Measurements from ENCODE around the gene PRPF18. TPM values are rescaled to one million over a fixed set of nuclear protein-coding genes. Genes with fewer than 3 reads are reported as not detected.

PRPF18 gene
- total RNA-seq, 1 experiment from 2014 or later: 16.7 TPM

DNA sequence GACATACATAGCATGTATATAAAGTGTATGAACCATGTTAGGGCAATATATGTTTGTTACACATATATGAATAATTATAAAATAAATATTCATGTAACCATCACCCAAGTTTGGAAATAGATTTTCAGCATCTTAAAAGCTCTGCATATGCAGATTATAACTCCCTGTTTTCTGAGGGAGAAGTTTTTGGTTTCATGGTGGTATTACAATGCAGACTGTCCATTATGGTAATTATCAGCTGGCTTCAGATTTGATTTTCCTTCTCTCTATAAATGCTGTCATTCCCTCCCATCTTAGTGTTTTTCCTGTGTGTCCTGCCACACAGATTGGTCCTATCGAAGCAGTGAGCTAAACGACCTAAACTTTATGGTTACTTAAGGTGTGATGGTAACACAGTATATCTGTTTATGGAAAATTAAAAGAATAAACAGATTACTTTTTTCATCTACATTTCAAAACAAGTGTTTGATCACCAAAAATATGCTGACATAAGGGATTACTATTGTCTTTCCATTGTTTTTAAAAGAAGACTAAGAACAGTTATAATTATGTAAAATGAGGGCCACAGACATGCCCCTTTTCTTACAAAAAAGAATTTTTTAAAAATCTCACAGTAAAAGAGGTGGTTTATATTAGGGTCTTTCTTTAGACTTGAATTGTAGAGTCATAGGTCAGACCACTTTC lies 17.7 kb downstream of the PRPF18 start:
- DNase-seq (ENCODE audit: low read depth): no peak

DNA sequence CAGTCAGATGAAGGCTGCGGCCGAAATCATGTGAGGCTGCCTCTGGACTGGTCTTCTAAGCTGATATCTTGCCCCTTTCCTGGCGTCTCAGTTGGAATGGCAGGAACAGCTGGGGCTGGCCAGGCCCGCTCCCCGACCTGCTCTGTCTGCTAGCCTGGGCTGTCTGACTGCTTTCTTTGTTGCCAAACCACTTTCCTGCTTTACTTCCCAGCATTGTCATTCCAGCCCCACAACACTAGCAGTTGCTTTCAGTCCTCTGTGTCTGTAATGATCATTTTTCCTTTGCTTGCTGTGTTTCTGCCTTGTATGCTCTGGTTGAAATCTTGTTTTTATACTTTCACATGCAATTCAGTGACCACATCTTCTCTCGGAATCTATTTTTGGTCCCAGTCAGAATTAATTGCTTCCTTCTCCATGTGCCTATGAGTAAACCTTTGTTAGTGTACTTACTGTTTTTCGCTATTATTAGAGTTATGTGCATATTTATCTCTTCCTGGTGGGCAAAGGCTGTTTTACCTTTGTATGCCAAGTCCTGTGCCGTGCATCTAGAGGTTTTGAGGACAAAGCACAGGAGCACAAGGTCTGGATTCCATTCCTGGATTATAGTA lies 21.6 kb downstream of the PRPF18 start:
- DNase-seq (ENCODE audit: low read depth): no peak

DNA sequence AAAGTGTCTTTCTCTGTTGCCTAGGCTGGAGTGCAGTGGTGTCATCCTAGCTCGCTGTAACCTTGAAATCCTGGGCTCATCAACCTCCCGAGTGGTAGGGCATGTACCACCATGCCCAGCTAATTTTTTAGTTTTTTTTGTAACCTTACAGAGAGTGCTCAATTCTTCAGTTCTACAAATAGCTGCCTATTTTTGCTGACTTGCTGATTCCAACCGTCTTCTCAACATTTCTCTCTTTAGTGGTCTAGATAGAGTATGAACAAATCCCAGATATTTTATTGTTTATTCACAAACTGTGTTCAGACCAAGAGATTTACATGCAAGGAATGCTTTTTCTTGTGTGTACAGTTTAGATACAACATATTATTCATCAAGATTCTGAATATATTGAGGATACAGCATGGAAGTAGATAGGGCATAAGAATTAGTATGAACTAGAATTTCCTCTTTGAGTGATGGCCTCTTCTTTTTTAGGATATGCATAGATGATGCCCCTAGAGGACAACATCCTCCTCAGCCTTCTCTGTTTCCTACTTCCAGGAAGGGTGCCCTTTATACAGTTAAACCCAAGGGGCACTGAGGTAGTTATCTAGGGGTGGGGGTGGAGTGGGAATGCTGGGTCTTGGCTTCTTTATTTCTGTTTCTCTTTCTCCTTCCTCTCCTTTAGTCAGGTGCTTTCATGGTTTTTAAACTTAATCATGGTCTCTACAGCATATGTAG lies 26.0 kb downstream of the PRPF18 start:
- DNase-seq (ENCODE audit: low read depth): no peak

DNA sequence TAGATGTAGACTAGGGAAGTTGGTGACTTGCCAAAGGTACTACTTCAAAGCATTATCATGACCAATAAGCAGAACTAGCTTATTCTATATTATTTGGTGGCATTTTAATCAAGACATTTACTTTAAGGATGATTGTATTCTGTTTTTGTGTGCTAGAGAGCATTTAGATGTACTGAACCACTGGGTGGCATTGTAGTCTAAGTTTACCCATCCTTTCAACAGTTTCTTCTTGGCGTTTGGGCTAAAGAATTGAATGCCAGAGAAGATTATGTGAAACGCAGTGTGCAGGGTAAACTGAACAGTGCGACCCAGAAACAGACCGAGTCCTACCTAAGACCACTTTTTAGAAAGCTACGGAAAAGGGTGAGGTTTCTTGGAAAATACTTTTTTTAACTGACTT lies 26.8 kb downstream of the PRPF18 start:
- peak; percentile 45 for DNase-seq (ENCODE audit: low read depth)

DNA sequence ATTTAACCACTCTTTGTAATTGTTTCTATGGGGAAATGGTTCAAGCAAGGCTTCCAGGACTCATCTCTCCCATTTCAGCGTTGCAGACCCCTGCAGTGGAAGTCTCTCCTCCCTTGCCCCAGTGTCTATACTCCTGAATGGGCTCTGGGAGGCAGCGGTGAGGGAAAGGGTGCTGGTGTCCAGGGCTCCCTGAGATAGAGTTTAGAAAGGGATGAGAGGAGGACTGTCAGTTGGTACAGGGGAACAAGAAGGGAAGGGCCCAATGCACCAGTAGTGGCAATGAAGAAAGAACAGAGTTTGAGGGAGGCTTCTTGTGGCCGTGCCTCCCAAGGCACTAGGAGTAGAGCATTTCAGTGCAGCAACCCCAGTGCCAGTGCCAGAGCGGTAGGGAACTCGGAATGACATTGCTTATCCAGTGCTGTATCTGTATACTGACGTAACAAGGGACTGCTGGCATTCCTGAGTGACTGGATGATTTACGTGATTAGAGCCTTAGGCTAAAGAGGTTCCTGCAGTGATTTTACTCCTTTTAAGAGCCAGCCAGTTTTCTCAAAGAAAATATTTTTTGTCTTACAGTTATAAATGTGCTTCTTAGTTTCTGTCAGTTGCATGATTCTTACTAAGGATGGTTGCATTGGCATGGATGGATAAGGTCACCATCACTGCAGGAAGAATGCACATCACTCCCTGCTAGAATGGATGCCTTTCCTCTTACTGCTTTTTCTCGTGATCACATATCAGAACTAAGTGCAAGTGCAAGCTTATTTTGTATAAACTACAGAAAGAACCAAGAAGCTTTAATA lies 28.0 kb downstream of the PRPF18 start:
- peak; percentile 91 for DNase-seq (ENCODE audit: low read depth)

DNA sequence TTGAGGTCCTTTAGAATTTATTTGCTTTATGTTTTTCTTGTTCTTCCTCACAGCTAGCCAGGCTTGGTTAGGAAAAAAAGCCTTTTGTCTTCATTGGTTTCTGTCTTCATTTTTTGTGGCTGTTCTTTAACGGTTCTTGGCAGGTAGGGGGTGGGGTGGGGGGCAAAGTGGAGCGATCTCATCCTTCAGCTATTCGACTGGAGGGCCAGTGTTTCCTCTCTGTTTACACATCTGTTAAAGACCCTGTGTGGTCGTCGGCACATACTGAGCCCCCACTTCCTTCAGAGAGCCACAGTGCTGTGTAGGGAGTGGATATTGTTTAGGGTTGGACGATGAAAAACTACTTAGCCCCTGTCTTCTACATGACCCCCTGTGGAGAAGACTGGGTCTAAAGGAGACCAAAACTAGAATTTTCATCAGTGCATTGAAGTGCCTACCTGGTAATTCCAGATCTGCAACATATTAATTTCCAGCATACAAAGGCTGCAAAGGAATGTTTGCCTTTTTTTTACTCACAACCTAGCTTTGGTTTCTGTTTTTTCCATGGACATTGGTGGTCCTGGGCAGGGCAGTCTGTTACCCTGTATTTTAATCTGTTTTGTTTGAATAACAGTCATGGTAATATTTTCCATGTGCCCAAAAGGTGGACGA lies 29.0 kb downstream of the PRPF18 start:
- no peak for DNase-seq (ENCODE audit: low read depth)

DNA sequence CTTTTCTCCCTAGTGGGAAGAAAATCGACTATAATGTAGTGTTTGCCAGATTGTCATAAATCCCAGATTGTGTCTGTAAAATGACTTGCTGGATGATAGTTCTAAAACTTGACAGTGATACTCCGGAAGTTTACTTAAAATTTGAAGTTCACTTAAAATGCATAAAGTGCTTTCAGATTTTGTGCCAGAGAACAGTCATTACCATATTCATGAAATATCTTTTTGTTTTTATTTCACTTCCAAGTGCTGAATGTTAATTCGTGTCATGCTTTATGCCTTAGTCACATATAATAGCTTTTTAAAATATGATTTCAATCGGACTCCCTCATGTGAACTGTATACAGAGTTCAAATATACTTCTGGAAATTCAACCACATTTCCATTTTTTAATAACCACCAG lies 30.4 kb downstream of the PRPF18 start:
- DNase-seq (ENCODE audit: low read depth): no peak

- DNase-seq (ENCODE audit: low read depth): no peak
Observed at GRCh38 chr10:13621931-13622330, 35.2 kb downstream of the PRPF18 start.

DNA sequence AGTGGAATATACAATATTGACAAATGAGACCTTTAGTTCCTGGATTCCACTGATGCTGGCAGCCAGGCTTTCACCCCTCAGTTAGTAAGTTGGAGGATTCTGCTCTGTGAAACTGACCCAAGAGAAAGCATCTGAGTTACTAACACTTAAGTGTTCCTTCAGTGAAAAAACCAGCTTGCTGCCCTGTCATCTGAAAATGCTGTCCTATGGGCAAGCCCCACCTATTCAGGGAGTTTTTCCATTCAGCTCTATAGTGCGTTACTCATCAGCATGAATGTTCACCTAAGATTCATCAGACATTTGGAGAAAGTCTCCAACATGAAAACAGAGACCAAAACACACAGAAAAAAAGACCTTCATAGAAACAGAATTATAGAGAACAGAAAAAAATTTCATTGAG lies 37.9 kb downstream of the PRPF18 start:
- DNase-seq (ENCODE audit: low read depth): no peak

DNA sequence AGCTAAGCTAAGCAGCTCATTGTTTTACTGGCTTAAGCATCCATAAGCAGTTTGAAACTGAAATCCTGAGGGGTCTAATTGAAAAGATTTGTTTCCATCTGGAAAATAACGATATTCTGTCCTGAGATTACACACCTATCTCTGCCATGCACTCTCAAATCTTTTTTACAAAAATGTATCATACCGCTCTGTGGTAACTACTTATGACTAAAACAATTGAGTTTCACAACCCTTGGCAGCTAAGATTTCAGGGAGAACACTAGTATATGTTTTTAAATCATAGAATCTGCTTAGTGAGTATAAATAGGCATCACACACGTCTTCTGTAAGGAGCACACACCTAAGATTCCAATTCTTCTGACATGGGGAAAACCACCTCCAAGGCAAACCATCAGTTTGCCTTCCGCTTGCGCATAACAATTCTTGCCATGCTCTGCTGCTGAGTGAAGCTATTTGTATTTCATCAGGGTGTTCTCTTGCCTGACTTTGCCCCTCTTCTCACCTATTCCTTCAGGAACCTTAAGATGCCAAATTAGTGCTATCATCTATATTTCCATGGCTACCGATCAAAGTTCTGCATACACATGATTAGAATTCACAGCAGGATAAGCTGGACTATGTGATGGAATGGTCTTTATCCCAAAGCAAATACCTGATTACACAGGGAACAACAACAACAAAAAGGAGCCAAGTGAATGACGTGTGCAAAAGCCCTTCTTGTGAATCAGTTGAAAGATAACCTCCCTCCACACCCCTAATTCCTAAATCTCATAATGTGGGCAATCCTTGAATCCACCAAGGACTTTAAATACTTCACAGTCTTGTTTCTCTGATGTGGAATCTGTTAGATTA lies 40.9 kb downstream of the PRPF18 start:
- DNase-seq (ENCODE audit: low read depth): no peak

GRCh38 chr10:13628661-13629060 lies 41.9 kb downstream of the PRPF18 start:
- no peak for DNase-seq (ENCODE audit: low read depth)

GRCh38 chr10:13629116-13629515 lies 42.4 kb downstream of the PRPF18 start:
- DNase-seq (ENCODE audit: low read depth): no peak

- DNase-seq (ENCODE audit: low read depth): no peak
Observed at GRCh38 chr10:13630231-13630630, 43.5 kb downstream of the PRPF18 start.

DNA sequence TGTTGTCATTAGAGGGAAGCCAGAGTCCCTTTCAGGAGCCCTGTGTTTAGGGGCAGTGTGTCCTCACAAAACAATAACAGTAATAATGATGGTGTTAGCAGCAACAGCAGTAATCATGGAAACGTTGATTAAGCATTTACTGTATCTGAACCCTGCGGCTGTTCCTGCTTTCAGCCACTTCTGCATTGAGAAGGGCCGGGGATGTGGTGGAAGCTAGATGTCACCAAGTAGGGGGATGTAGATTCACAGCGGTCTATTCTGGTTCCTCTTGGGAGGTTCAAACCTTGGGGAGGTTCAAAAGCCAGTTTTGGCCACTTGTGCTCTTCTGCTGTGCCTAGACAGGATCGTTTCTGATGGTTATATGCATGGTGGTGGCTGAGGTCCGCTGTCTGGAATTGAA lies 44.8 kb downstream of the PRPF18 start:
- no peak for DNase-seq (ENCODE audit: low read depth)

- no peak for DNase-seq (ENCODE audit: low read depth)
Observed at GRCh38 chr10:13632440-13632839, 45.7 kb downstream of the PRPF18 start.

DNA sequence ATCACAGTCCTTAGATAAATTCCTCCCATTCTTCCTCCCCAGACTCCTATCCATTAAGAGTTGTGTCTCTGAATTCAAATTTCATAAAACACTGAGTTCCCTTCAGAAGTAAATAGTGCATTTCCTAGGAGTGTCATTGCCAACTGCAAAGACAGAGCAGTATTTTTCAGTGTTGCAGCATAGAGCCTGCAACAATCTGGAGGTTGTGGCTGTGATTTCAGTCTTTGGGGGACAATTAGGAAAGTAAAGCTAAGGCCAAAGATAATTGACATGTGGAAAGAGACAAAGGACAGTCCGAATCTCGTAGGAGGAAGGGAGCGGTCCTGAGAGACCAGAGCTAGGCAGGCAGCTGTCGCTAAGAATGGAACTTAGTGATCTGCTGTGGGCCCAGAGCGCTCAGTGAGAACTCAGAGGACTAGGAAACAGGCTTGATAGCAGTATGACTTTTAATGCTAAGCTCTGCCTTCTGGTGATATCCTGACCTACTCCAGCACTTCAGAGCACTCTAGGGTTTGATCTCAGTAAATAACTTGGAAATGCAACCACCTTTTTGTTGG lies 46.2 kb downstream of the PRPF18 start:
- no peak for DNase-seq (ENCODE audit: low read depth)

DNA sequence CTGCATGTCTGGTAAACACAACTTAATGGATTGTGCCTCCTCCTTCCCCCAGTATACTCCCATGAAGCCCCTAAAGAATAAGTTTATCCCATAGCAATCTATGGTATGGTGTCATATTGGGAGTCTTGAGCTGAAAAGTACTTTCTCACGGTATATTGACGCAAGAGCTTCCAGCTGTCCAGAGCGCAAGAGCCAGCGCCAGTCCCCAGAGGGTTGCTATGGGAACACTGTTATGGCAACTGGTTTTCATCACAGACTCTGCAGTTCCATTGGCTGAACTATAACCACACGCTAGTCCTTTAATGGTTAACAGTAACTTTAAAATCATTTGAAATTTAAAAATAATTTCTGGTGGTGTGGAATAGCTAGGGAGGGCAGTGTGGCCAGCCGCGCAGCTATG lies 46.9 kb downstream of the PRPF18 start:
- DNase-seq (ENCODE audit: low read depth): peak; percentile 5

- no peak for DNase-seq (ENCODE audit: low read depth)
Observed at GRCh38 chr10:13634207-13634606, 47.4 kb downstream of the PRPF18 start.

- no peak for DNase-seq (ENCODE audit: low read depth)
Observed at GRCh38 chr10:13636776-13637175, 50.0 kb downstream of the PRPF18 start.

GRCh38 chr10:13637303-13637856 lies 50.6 kb downstream of the PRPF18 start:
- DNase-seq (ENCODE audit: low read depth): no peak
